ENCODE results near the gene GP9. TPM values are rescaled to one million over a fixed set of nuclear protein-coding genes. Genes with fewer than 3 reads are reported as not detected.

The GP9 gene
- total RNA-seq, 6 donors from 2014 or later, result 0.47 to 12.0 (median 4.3) TPM; not detected in 1

DNA sequence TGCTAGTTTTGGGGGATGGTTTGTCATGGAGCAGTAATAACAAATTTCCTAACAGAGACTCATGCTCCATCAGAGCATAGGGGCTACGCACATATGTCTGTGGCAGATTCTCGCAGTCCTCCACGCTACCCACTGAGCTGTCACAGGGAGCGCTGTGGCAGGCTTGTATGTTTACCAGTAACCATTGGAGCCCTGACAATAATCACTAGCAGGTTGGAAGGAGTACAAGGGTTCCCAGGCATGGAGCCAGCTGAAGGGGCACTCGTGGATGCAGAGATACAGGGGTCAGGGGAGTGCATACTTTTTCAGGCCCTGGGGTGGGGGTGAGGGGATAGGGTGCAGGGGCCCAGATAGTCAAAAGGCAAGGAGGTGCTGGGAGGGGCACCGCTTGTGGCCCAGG, 7.9 kb upstream of the GP9 start:
- ATAC-seq (ENCODE audit: low FRiP score in 2 of 2) (peak; percentile 25 to 44), DNase-seq (no peak)
- TF ChIP-seq, protein P1, sequence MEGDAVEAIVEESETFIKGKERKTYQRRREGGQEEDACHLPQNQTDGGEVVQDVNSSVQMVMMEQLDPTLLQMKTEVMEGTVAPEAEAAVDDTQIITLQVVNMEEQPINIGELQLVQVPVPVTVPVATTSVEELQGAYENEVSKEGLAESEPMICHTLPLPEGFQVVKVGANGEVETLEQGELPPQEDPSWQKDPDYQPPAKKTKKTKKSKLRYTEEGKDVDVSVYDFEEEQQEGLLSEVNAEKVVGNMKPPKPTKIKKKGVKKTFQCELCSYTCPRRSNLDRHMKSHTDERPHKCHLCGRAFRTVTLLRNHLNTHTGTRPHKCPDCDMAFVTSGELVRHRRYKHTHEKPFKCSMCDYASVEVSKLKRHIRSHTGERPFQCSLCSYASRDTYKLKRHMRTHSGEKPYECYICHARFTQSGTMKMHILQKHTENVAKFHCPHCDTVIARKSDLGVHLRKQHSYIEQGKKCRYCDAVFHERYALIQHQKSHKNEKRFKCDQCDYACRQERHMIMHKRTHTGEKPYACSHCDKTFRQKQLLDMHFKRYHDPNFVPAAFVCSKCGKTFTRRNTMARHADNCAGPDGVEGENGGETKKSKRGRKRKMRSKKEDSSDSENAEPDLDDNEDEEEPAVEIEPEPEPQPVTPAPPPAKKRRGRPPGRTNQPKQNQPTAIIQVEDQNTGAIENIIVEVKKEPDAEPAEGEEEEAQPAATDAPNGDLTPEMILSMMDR (IDR thresholded peaks at IDR 0.05), result no peak
- TF ChIP-seq EP300 (IDR thresholded peaks at IDR 0.05), result no peak
- no peak for TF ChIP-seq POLR2AphosphoS5 (IDR thresholded peaks at IDR 0.05)
- TF ChIP-seq POLR2A (IDR thresholded peaks at IDR 0.05), result no peak

DNA sequence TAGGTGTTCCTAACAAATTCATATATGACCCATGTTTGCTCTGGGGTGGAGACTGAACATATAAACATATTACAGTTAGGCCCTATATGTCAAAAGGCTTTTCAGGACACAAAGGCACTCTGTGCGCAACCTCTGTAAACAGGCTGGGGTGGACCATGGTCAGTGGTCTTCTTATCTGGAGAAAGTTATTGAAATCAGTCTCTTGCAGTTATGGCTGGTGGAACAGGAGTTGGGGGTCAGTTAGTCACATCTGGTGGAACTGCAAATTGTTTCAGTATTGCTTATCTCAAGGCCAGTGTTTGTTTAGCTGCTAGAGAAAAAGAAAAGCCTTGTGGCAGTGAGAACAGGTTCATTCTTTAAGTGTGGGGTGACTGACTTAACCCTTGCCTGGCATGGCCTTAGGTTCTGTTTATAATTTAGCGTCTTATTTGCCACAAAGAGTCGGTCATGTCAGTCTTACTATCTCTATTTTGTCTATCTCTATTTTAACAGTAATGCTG, 5.9 kb upstream of the GP9 start:
- Histone ChIP-seq H3K27me3 (no peaks in the 10 kb centered on the region), H3K4me3 (no peak overlapping the region), H3K27ac (peak overlapping the region in 2 of 4 donors; percentile 28 to 48), H3K36me3 (no peaks in the 10 kb centered on the region), H3K4me1 (peaks cover 21 to 44% (median 36%) of the 10 kb centered on the region in 4 donors), H3K9me3 (no peaks in the 10 kb centered on the region)
- ATAC-seq (ENCODE audit: low FRiP score in 2 of 2) (no peak), DNase-seq (no peak)
- 78 to 88% methylated on average over 2 to 3 of the region's 3 CpGs for WGBS, 2 donors
- TF ChIP-seq, protein P1 (IDR thresholded peaks at IDR 0.05), result no peak
- no peak for TF ChIP-seq POLR2AphosphoS5 (IDR thresholded peaks at IDR 0.05)
- TF ChIP-seq POLR2A (IDR thresholded peaks at IDR 0.05), result no peak
- no peak for TF ChIP-seq EP300 (IDR thresholded peaks at IDR 0.05)

More for the DNA sequence above, 7.9 kb upstream of the GP9 start:
- H3K4me3 ChIP-seq, result no peak overlapping the region
- peak overlapping the region; percentile 15 to 73 (median 58) for H3K27ac ChIP-seq
- H3K4me1 ChIP-seq, result peaks cover 16 to 36% (median 29%) of the 10 kb centered on the region in 4 donors
- no peaks in the 10 kb centered on the region for H3K9me3 ChIP-seq
- 43 to 58% methylated on average over 6 of the region's 6 CpGs for WGBS, 2 donors
- no peaks in the 10 kb centered on the region for H3K27me3 ChIP-seq
- H3K36me3 ChIP-seq, result no peaks in the 10 kb centered on the region

DNA sequence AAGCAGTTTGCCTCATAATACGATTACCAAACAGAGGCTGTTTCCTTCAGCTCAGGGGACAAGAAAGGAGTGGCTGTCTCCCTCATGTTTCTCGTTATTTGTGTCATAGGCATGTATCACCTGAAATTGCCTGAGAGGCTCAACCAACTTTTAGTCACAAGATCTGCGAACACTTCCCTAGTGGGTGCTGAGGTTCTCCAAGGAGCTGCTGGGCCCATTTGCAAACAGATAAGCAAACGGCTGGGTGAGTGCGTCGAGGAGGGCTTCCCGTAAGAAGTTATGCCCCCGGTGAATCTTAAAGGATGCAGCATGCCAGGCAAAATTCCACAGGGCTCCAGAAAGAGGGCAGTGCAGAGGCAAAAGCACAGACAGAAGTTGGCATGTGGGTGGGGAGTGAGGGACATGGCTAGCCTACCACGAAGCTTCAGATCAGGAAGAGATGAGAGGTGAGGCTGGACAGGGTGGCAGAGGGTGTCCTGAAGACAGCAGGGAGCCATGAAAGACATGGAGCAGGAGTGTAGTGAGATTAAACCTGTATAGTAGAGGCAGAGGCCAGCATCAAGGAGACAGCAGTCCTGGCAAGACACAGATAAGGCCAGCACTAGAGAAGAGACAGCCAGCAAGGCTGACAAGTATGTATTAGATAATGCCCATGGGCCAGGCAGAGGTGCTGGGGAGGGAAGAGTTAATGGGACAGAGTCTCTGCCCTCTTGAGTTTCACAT, 4.0 kb upstream of the GP9 start:
- Histone ChIP-seq H3K4me1 (peaks cover 21 to 44% (median 32%) of the 10 kb centered on the region in 4 donors), H3K27ac (no peak overlapping the region)
- no peak for ATAC-seq (ENCODE audit: low FRiP score in 2 of 2)

DNA sequence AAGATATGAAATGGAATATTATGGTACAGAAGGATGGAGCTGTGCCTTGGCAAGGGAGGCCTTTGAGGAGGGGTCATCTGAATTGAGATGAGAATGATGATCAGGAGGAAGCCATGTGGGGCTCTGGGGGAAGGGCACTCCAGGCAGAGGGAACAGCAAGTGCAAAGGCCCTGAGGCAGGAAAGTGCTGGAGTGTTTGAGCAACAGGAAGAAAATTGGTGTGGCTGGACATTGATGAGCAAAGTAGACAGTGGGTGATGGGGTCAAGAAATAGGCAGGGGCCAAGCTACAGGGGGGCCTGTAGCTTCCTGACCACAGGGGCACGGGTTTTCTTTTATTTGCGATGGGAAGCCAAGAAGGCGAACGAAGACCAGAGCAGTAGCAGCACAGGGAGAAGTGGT, 3.3 kb upstream of the GP9 start:
- WGBS, 2 donors, result 91 to 93% methylated on average over 4 of the region's 4 CpGs
- no peaks in the 10 kb centered on the region for H3K27me3 ChIP-seq
- H3K9me3 ChIP-seq, result no peaks in the 10 kb centered on the region
- DNase-seq (no peak), ATAC-seq (ENCODE audit: low FRiP score in 2 of 2) (no peak)
- H3K4me1 ChIP-seq, result peaks cover 21 to 39% (median 28%) of the 10 kb centered on the region in 4 donors
- TF ChIP-seq, protein P1 (IDR thresholded peaks at IDR 0.05), result no peak
- no peak for TF ChIP-seq EP300 (IDR thresholded peaks at IDR 0.05)
- no peak for TF ChIP-seq POLR2A (IDR thresholded peaks at IDR 0.05)
- no peak for TF ChIP-seq POLR2AphosphoS5 (IDR thresholded peaks at IDR 0.05)
- H3K4me3 ChIP-seq, result no peak overlapping the region
- H3K36me3 ChIP-seq, result no peaks in the 10 kb centered on the region
- no peak overlapping the region for H3K27ac ChIP-seq

More for the DNA sequence above, 4.0 kb upstream of the GP9 start:
- Histone ChIP-seq H3K4me3 (no peak overlapping the region), H3K27me3 (no peaks in the 10 kb centered on the region), H3K36me3 (no peaks in the 10 kb centered on the region), H3K9me3 (no peaks in the 10 kb centered on the region)
- 57 to 70% methylated on average over 9 of the region's 9 CpGs for WGBS, 2 donors
- no peak for DNase-seq
- TF ChIP-seq POLR2AphosphoS5 (IDR thresholded peaks at IDR 0.05), result no peak
- no peak for TF ChIP-seq EP300 (IDR thresholded peaks at IDR 0.05)
- TF ChIP-seq POLR2A (IDR thresholded peaks at IDR 0.05), result no peak
- TF ChIP-seq, protein P1 (IDR thresholded peaks at IDR 0.05), result no peak
